ENCODE measurements around the gene RPL31.

The RPL31 gene

DNA sequence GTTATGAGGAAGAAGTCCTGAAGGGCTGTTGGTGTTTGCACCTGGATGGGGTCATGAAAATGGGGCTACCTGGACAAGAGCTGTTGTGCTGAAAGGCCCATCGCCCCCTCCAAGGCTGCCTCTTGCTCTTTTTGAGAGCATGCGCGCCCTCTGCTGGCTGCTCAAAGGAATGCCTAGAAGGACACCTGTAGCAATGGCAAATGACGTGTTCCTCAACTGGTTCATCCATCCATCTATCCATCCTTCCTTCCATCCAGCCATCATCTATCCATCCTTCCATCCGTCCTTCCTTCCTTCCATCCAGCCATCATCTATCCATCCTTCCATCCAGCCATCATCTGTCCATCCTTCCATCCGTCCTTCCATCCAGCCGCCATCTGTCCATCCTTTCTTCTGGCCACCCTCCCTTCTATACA lies 17.2 kb upstream of the RPL31 start:
- no peaks in the 10 kb centered on the region for H3K27me3 ChIP-seq
- H3K4me3 ChIP-seq (ENCODE audit: low read depth in 1 of 2, low read length in 1 of 2), result no peak overlapping the region
- TF ChIP-seq, protein P1, sequence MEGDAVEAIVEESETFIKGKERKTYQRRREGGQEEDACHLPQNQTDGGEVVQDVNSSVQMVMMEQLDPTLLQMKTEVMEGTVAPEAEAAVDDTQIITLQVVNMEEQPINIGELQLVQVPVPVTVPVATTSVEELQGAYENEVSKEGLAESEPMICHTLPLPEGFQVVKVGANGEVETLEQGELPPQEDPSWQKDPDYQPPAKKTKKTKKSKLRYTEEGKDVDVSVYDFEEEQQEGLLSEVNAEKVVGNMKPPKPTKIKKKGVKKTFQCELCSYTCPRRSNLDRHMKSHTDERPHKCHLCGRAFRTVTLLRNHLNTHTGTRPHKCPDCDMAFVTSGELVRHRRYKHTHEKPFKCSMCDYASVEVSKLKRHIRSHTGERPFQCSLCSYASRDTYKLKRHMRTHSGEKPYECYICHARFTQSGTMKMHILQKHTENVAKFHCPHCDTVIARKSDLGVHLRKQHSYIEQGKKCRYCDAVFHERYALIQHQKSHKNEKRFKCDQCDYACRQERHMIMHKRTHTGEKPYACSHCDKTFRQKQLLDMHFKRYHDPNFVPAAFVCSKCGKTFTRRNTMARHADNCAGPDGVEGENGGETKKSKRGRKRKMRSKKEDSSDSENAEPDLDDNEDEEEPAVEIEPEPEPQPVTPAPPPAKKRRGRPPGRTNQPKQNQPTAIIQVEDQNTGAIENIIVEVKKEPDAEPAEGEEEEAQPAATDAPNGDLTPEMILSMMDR (IDR thresholded peaks at IDR 0.05), result peak; percentile 71
- H3K4me1 ChIP-seq (ENCODE audit: control insufficient read depth in 1 of 2, insufficient read depth in 1 of 2, low read depth in 1 of 2, low read length in 1 of 2), result no peaks in the 10 kb centered on the region
- no peaks in the 10 kb centered on the region for H3K9me3 ChIP-seq
- H3K27ac ChIP-seq, result no peak overlapping the region
- no peaks in the 10 kb centered on the region for H3K36me3 ChIP-seq

DNA sequence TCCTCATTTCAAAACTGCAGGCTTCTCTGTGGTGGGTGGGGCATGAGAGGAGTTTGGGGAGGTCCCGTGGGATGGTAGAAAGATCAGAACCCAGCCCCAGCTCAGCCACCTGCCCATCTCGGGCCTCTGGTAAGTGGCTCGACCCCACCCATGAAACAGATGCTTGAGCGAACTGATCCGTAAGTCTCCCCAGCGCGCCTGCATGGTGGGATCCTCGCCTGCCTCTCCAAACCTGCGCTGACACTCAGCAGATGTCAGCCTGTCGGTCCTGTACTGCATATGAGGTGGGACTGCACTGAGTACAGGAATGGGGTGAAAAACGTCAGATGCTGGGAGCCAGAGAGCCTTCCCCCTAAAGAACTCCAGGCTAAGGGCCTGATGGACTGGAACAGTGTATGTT lies 15.9 kb upstream of the RPL31 start:
- no peaks in the 10 kb centered on the region for H3K27me3 ChIP-seq
- no peaks in the 10 kb centered on the region for H3K4me1 ChIP-seq (ENCODE audit: control insufficient read depth in 1 of 2, insufficient read depth in 1 of 2, low read depth in 1 of 2, low read length in 1 of 2)
- H3K36me3 ChIP-seq, result no peaks in the 10 kb centered on the region
- no peak overlapping the region for H3K4me3 ChIP-seq (ENCODE audit: low read depth in 1 of 2, low read length in 1 of 2)
- no peak overlapping the region for H3K27ac ChIP-seq
- H3K9me3 ChIP-seq, result no peaks in the 10 kb centered on the region
- TF ChIP-seq, protein P1 (IDR thresholded peaks at IDR 0.05), result no peak

DNA sequence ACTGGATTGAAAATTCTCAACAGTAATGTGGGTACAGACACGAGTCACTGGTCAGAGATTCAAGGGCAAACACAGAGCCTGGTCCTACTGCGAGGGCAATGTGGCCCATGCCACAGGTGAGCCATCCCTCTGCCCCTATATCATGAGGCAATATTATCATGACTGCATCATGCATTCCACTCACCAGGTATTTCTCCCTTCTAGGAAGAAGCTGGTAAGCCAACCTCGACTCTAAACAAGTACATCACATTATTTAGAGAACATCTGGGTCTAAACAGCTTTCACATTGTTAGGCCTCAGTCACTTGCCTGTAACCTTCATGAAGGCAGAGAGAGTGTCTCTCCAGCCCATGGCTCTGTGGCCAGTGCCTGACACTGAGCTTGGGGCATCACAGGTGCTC lies 14.6 kb upstream of the RPL31 start:
- H3K27me3 ChIP-seq, result no peaks in the 10 kb centered on the region
- TF ChIP-seq, protein P1 (IDR thresholded peaks at IDR 0.05), result no peak
- no peaks in the 10 kb centered on the region for H3K9me3 ChIP-seq
- no peaks in the 10 kb centered on the region for H3K36me3 ChIP-seq
- H3K27ac ChIP-seq, result no peak overlapping the region
- no peaks in the 10 kb centered on the region for H3K4me1 ChIP-seq (ENCODE audit: control insufficient read depth in 1 of 2, insufficient read depth in 1 of 2, low read depth in 1 of 2, low read length in 1 of 2)
- no peak overlapping the region for H3K4me3 ChIP-seq (ENCODE audit: low read depth in 1 of 2, low read length in 1 of 2)

DNA sequence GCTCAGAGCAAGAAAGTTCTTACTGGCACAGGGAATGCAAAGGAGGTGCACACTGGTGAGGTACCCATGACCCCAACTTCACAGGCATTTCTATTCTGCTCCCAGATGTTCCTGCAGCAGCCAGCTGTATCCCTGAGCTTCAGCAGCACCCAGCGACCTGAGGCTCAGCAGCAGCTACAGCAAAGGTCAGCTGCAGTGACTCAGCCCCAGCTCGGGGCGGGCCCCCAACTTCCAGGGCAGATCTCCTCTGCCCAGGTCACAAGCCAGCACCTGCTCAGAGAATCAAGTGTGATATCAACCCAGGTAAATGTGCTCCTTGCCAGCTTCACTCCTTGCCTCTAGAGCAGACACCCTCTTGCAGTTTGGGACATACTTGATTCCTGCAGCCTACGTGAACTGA lies 14.1 kb upstream of the RPL31 start:
- Histone ChIP-seq H3K4me3 (ENCODE audit: low read depth in 1 of 2, low read length in 1 of 2) (no peak overlapping the region), H3K27ac (no peak overlapping the region), H3K9me3 (no peaks in the 10 kb centered on the region), H3K27me3 (no peaks in the 10 kb centered on the region), H3K4me1 (ENCODE audit: control insufficient read depth in 1 of 2, insufficient read depth in 1 of 2, low read depth in 1 of 2, low read length in 1 of 2) (no peaks in the 10 kb centered on the region), H3K36me3 (no peaks in the 10 kb centered on the region)
- TF ChIP-seq, protein P1 (IDR thresholded peaks at IDR 0.05), result no peak

- TF ChIP-seq, protein P1 (IDR thresholded peaks at IDR 0.05), result no peak
- Histone ChIP-seq H3K27me3 (no peaks in the 10 kb centered on the region), H3K27ac (no peak overlapping the region), H3K9me3 (no peaks in the 10 kb centered on the region), H3K36me3 (no peaks in the 10 kb centered on the region), H3K4me1 (ENCODE audit: control insufficient read depth in 1 of 2, insufficient read depth in 1 of 2, low read depth in 1 of 2, low read length in 1 of 2) (no peaks in the 10 kb centered on the region), H3K4me3 (ENCODE audit: low read depth in 1 of 2, low read length in 1 of 2) (no peak overlapping the region)
Observed at GRCh38 chr2:100988630-100989417, 13.3 kb upstream of the RPL31 start.

Data from neutrophil (primary cell).